Smooth muscle cell (in vitro differentiated cells): ENCODE data around the gene ZNHIT3. TPM values are rescaled to one million over a fixed set of nuclear protein-coding genes. Genes with fewer than 3 reads are reported as not detected.

Experiments used
- DNase-seq: peaks from one replicate; lab custom pipeline; 2025; ENCODE audit not compliant: unreplicated experiment; lab: John Stamatoyannopoulos, UW
- H2AFZ ChIP-seq: fragments of 200-600 bp; sonication (generic); 2 replicates; pipeline ENCODE4 v1.6.0; 2016; ENCODE audit warnings: antibody characterized with exemption, low read depth, mild to moderate bottlenecking
- H3F3A ChIP-seq: fragments of 200-600 bp; sonication (generic); 2 replicates; pipeline ENCODE4 v1.6.0; 2017; ENCODE audit warnings: antibody characterized with exemption, low read depth
- H3K27ac ChIP-seq: fragments of 200-600 bp; sonication (generic); 2 replicates; pipeline ENCODE4 v1.5.1; 2016; ENCODE audit warnings: low read depth, mild to moderate bottlenecking
- H3K27me3 ChIP-seq: fragments of 200-600 bp; sonication (generic); 2 replicates; pipeline ENCODE4 v1.6.1; 2016; ENCODE audit warnings: low read depth, mild to moderate bottlenecking
- H3K36me3 ChIP-seq: fragments of 200-600 bp; sonication (generic); 2 replicates; pipeline ENCODE4 v1.5.1; 2016; ENCODE audit warnings: low read depth
- H3K4me1 ChIP-seq: fragments of 200-600 bp; sonication (generic); 2 replicates; pipeline ENCODE4 v1.5.1; 2016; ENCODE audit warnings: low read depth
- H3K4me2 ChIP-seq: fragments of 200-600 bp; sonication (generic); 2 replicates; pipeline ENCODE4 v1.6.0; 2016; ENCODE audit warnings: mild to moderate bottlenecking
- H3K4me3 ChIP-seq: fragments of 200-600 bp; sonication (generic); 2 replicates; pipeline ENCODE4 v1.5.1; 2016; ENCODE audit warnings: mild to moderate bottlenecking
- H3K79me2 ChIP-seq: fragments of 200-600 bp; sonication (generic); 2 replicates; pipeline ENCODE4 v1.6.0; 2016; ENCODE audit warnings: low read depth, mild to moderate bottlenecking
- H3K9ac ChIP-seq: fragments of 200-600 bp; sonication (generic); 2 replicates; pipeline ENCODE4 v1.6.0; 2016; ENCODE audit warnings: low read depth
- H3K9me3 ChIP-seq: fragments of 200-600 bp; sonication (generic); replicated peaks from 2 replicates; pipeline ENCODE4 v1.5.1; 2016; ENCODE audit warnings: low read depth
- H4K20me1 ChIP-seq: fragments of 200-600 bp; sonication (generic); 2 replicates; pipeline ENCODE4 v1.6.0; 2016; ENCODE audit warnings: low read depth
- WGBS: methylation state at CpG from one replicate; pipeline ENCODE4 v1.1.7; 2016; ENCODE audit warnings: low lambda C conversion rate; 5-methylcytosine and 5-hydroxymethylcytosine counted together
- polyA plus RNA-seq: library from polyadenylated mRNA; unstranded; fragments of >200 nt; fragmentation: Nextera tagmentation; extraction: Ambion mirVana; gene quantifications from 2 replicates; pipeline ENCODE4 v1.2.1, GENCODE V29; 2016
- total RNA-seq: library from RNA; depleted of rRNA; stranded (reverse); fragments of >200 nt; gene quantifications from 2 replicates; pipeline ENCODE4 v1.2.3, GENCODE V29; 2014
- TF ChIP-seq, protein P1 (sequence below): fragments of 200-600 bp; sonication (generic); IDR thresholded peaks from 2 replicates; pipeline ENCODE4 v1.5.1; 2017; ENCODE audit warnings: borderline replicate concordance, mild to moderate bottlenecking, antibody characterized with exemption; ENCODE audit not compliant: insufficient read depth, poor library complexity, severe bottlenecking

Gene ZNHIT3
- total and polyA plus RNA-seq, 2 experiments from 2014 or later, result 34.2 to 47.7 TPM

DNA sequence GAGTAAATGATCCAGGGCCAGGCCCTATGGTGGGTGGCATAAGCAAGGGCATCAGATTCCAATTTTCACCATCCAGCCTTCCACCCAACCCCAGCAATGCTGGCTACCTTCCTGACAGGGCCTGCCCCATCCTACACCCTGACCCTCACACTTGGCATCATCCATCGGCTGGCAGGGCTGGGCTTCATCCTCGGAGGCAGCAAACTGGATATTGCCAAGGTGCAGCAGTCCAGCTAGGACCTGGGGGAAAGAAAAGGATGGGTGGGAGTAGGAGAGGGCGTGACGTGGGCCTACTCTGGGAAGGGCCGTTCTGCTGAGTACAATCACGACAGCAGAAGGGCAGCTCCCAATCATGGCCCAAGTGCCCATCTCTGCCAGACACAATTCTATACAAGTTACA is 24.7 kb downstream of the ZNHIT3 start:
- H3K4me2 ChIP-seq, result no peak overlapping the region
- H3K27ac ChIP-seq, result no peak overlapping the region
- H3K9ac ChIP-seq, result no peak overlapping the region
- H3K9me3 ChIP-seq, result no peaks in the 10 kb centered on the region
- H3K79me2 ChIP-seq, result no peaks in the 10 kb centered on the region
- H3K27me3 ChIP-seq, result no peaks in the 10 kb centered on the region
- H3K4me1 ChIP-seq, result no peaks in the 10 kb centered on the region
- 97% methylated on average over 6 of the region's 6 CpGs for WGBS
- H4K20me1 ChIP-seq, result no peaks in the 10 kb centered on the region
- no peak overlapping the region for H2AFZ ChIP-seq
- H3K4me3 ChIP-seq, result no peak overlapping the region
- TF ChIP-seq, protein P1, sequence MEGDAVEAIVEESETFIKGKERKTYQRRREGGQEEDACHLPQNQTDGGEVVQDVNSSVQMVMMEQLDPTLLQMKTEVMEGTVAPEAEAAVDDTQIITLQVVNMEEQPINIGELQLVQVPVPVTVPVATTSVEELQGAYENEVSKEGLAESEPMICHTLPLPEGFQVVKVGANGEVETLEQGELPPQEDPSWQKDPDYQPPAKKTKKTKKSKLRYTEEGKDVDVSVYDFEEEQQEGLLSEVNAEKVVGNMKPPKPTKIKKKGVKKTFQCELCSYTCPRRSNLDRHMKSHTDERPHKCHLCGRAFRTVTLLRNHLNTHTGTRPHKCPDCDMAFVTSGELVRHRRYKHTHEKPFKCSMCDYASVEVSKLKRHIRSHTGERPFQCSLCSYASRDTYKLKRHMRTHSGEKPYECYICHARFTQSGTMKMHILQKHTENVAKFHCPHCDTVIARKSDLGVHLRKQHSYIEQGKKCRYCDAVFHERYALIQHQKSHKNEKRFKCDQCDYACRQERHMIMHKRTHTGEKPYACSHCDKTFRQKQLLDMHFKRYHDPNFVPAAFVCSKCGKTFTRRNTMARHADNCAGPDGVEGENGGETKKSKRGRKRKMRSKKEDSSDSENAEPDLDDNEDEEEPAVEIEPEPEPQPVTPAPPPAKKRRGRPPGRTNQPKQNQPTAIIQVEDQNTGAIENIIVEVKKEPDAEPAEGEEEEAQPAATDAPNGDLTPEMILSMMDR, result no peak
- no peak for DNase-seq
- H3F3A ChIP-seq, result no peaks in the 10 kb centered on the region
- no peaks in the 10 kb centered on the region for H3K36me3 ChIP-seq

DNA sequence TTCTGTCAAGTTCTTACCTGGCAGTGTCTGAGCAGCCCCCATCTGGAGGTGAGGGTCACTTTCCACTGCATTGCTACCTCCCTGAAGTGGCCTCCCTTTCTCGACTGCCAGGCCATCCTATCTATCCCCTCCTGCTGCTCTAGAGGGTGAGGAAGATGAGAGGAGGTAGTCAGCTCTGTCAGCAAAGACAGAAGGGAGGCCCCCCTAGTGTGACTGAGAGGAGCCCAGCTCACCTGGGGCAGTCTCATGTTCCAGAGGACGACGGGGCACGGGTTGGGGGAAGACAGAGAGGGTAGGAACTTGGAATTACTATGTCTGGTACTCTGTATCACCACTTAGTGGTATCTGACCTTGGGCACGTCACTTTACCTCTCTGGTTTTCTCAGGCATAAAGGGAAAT is 26.2 kb downstream of the ZNHIT3 start:
- no peak overlapping the region for H2AFZ ChIP-seq
- no peaks in the 10 kb centered on the region for H4K20me1 ChIP-seq
- H3F3A ChIP-seq, result no peaks in the 10 kb centered on the region
- H3K4me3 ChIP-seq, result no peak overlapping the region
- no peaks in the 10 kb centered on the region for H3K27me3 ChIP-seq
- H3K36me3 ChIP-seq, result no peaks in the 10 kb centered on the region
- no peak overlapping the region for H3K4me2 ChIP-seq
- TF ChIP-seq, protein P1, result no peak
- H3K9ac ChIP-seq, result no peak overlapping the region
- WGBS, result 93% methylated on average over 5 of the region's 5 CpGs
- no peak overlapping the region for H3K27ac ChIP-seq
- DNase-seq, result no peak
- no peaks in the 10 kb centered on the region for H3K9me3 ChIP-seq
- no peaks in the 10 kb centered on the region for H3K79me2 ChIP-seq
- no peaks in the 10 kb centered on the region for H3K4me1 ChIP-seq

DNA sequence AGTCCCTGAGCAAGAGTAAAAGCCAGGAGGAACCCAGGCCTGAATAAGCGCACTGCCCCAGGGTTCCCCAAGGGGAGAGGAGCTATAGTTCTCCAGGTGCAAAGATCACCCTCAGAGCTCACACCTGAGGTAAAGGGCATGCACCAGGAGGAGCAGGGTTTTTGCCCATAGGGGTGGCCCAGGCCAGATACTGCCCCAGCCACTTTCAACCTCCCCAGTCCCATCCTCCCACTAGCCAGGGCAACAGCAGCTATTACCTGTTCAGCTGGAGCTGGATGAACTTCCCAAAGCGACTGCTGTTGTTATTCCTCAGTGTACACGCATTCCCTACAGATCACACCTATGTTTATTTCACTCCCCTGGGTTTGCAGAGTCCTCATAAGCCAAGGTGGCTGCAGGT is 28.4 kb downstream of the ZNHIT3 start:
- Histone ChIP-seq H2AFZ (no peak overlapping the region), H3K27ac (no peak overlapping the region), H3K79me2 (no peaks in the 10 kb centered on the region), H3K9me3 (no peaks in the 10 kb centered on the region), H3K4me1 (no peaks in the 10 kb centered on the region), H4K20me1 (no peaks in the 10 kb centered on the region), H3K9ac (no peak overlapping the region), H3K4me3 (no peak overlapping the region), H3K27me3 (no peaks in the 10 kb centered on the region), H3F3A (no peaks in the 10 kb centered on the region), H3K4me2 (no peak overlapping the region), H3K36me3 (no peaks in the 10 kb centered on the region)
- WGBS, result 98% methylated on average over 3 of the region's 3 CpGs
- DNase-seq, result no peak
- TF ChIP-seq, protein P1, result no peak

DNA sequence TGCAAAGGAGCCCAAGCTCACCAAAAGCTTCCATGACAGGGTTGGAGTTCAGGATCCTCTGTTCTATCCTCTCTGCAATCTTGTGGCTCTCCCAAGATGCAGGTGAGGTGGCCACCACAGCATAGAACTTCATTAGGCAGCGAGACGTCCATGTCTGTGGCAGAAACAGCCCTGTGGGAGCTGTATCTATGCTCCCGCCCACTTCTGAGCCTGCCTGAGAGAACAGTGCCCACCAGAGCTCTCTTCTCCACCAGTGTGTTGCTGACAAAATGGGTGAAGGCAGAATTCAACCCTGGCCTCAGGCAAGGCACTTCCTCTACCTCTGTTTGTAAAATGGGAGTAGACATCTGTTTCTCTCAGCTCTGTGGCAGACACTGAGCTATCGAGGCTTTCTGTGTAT is 29.4 kb downstream of the ZNHIT3 start:
- Histone ChIP-seq H3K9me3 (no peaks in the 10 kb centered on the region), H3K27me3 (no peaks in the 10 kb centered on the region), H3K36me3 (peaks cover 6% of the 10 kb centered on the region), H3K4me2 (no peak overlapping the region), H2AFZ (no peak overlapping the region), H3K27ac (no peak overlapping the region), H3K9ac (no peak overlapping the region), H3K4me3 (no peak overlapping the region), H4K20me1 (no peaks in the 10 kb centered on the region), H3K79me2 (no peaks in the 10 kb centered on the region), H3F3A (no peaks in the 10 kb centered on the region), H3K4me1 (no peaks in the 10 kb centered on the region)
- TF ChIP-seq, protein P1, result no peak
- DNase-seq, result no peak
- 95% methylated on average over 4 of the region's 4 CpGs for WGBS
